DOHH2 (cell line): ENCODE measurements around the gene ICOS.

ENCODE experiments used
- H3F3A ChIP-seq: fragments of 200-600 bp; sonication (generic), shearing (Covaris generic); 2 replicates; pipeline ENCODE4 v1.6.0; 2016; ENCODE audit warnings: antibody characterized with exemption, mild to moderate bottlenecking; ENCODE audit not compliant: control insufficient read depth, insufficient read depth
- H3K27ac ChIP-seq: fragments of 200-600 bp; sonication (generic); 2 replicates; pipeline ENCODE4 v1.5.1; 2014; ENCODE audit warnings: low read depth, mild to moderate bottlenecking, low read length, moderate library complexity
- H3K27me3 ChIP-seq: fragments of 200-600 bp; sonication (generic); 2 replicates; pipeline ENCODE4 v1.6.1; 2014; ENCODE audit warnings: mild to moderate bottlenecking, low read length, mixed read lengths; ENCODE audit not compliant: control insufficient read depth
- H3K36me3 ChIP-seq: fragments of 200-600 bp; sonication (generic); 2 replicates; pipeline ENCODE4 v1.6.1; 2014; ENCODE audit warnings: mild to moderate bottlenecking, low read length, moderate library complexity, mixed read lengths; ENCODE audit not compliant: control insufficient read depth
- H3K4me1 ChIP-seq: fragments of 200-600 bp; sonication (generic); 2 replicates; pipeline ENCODE4 v1.6.1; 2014; ENCODE audit warnings: mild to moderate bottlenecking, low read length, mixed read lengths; ENCODE audit not compliant: control insufficient read depth
- H3K4me2 ChIP-seq: fragments of 200-600 bp; sonication (generic); 2 replicates; pipeline ENCODE4 v1.6.0; 2014; ENCODE audit warnings: mild to moderate bottlenecking, low read length, moderate library complexity
- H3K4me3 ChIP-seq: fragments of 200-600 bp; sonication (generic); 2 replicates; pipeline ENCODE4 v1.5.1; 2014; ENCODE audit warnings: mild to moderate bottlenecking, low read length, mixed read lengths
- H3K79me2 ChIP-seq: fragments of 200-600 bp; sonication (generic); 2 replicates; pipeline ENCODE4 v1.6.1; 2014; ENCODE audit warnings: mild to moderate bottlenecking, low read length, mixed read lengths; ENCODE audit not compliant: control insufficient read depth
- H3K9me2 ChIP-seq: fragments of 200-600 bp; sonication (generic); replicated peaks from 2 replicates; pipeline ENCODE4 v1.6.1; 2014; ENCODE audit warnings: mild to moderate bottlenecking, low read length, mixed read lengths; ENCODE audit not compliant: control insufficient read depth
- H3K9me3 ChIP-seq: fragments of 200-600 bp; sonication (generic); 2 replicates; pipeline ENCODE4 v1.6.1; 2014; ENCODE audit warnings: antibody characterized with exemption, low read length, mixed read lengths; ENCODE audit not compliant: control insufficient read depth, insufficient read depth
- H4K20me1 ChIP-seq: fragments of 200-600 bp; sonication (generic); 2 replicates; pipeline ENCODE4 v1.6.0; 2014; ENCODE audit warnings: low read depth, mild to moderate bottlenecking, antibody characterized with exemption, low read length, moderate library complexity; ENCODE audit not compliant: control insufficient read depth, insufficient read depth
- EZH2phosphoT487 ChIP-seq: fragments of 200-600 bp; sonication (generic); IDR thresholded peaks from 2 replicates; pipeline ENCODE4 v1.6.1; 2017; ENCODE audit warnings: borderline replicate concordance, mild to moderate bottlenecking, antibody characterized with exemption, low read length, moderate library complexity, mixed read lengths
- TF ChIP-seq, protein P1 (sequence below): fragments of 200-600 bp; sonication (generic); IDR thresholded peaks from one replicate; pipeline ENCODE4 v1.5.1; 2014; ENCODE audit warnings: antibody characterized with exemption, mild to moderate bottlenecking, low read depth, low read length; ENCODE audit not compliant: poor library complexity, severe bottlenecking

Gene ICOS

GRCh38 chr2:203997980-203998809, 61.6 kb downstream of the ICOS start:
- Histone ChIP-seq H3F3A (no peaks in the 10 kb centered on the region), H3K4me2 (no peak overlapping the region), H3K36me3 (no peaks in the 10 kb centered on the region), H3K9me3 (no peaks in the 10 kb centered on the region), H3K27me3 (peaks cover 6% of the 10 kb centered on the region; the same call in 1 of the 2 replicates), H3K9me2 (no peaks in the 10 kb centered on the region), H3K79me2 (no peaks in the 10 kb centered on the region), H3K4me3 (no peak overlapping the region), H3K27ac (no peak overlapping the region), H3K4me1 (no peaks in the 10 kb centered on the region), H4K20me1 (no peaks in the 10 kb centered on the region)
- no peak for TF ChIP-seq EZH2phosphoT487
- TF ChIP-seq, protein P1, sequence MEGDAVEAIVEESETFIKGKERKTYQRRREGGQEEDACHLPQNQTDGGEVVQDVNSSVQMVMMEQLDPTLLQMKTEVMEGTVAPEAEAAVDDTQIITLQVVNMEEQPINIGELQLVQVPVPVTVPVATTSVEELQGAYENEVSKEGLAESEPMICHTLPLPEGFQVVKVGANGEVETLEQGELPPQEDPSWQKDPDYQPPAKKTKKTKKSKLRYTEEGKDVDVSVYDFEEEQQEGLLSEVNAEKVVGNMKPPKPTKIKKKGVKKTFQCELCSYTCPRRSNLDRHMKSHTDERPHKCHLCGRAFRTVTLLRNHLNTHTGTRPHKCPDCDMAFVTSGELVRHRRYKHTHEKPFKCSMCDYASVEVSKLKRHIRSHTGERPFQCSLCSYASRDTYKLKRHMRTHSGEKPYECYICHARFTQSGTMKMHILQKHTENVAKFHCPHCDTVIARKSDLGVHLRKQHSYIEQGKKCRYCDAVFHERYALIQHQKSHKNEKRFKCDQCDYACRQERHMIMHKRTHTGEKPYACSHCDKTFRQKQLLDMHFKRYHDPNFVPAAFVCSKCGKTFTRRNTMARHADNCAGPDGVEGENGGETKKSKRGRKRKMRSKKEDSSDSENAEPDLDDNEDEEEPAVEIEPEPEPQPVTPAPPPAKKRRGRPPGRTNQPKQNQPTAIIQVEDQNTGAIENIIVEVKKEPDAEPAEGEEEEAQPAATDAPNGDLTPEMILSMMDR, result no peak

GRCh38 chr2:203999835-204000234, 63.3 kb downstream of the ICOS start:
- Histone ChIP-seq H3K4me2 (no peak overlapping the region), H4K20me1 (no peaks in the 10 kb centered on the region), H3K27me3 (peaks cover 6% of the 10 kb centered on the region; the same call in 1 of the 2 replicates), H3K4me1 (no peaks in the 10 kb centered on the region), H3K27ac (no peak overlapping the region), H3K36me3 (no peaks in the 10 kb centered on the region), H3K9me2 (no peaks in the 10 kb centered on the region), H3K4me3 (no peak overlapping the region), H3F3A (no peaks in the 10 kb centered on the region), H3K9me3 (no peaks in the 10 kb centered on the region), H3K79me2 (no peaks in the 10 kb centered on the region)
- no peak for TF ChIP-seq EZH2phosphoT487
- TF ChIP-seq, protein P1, result no peak

DNA sequence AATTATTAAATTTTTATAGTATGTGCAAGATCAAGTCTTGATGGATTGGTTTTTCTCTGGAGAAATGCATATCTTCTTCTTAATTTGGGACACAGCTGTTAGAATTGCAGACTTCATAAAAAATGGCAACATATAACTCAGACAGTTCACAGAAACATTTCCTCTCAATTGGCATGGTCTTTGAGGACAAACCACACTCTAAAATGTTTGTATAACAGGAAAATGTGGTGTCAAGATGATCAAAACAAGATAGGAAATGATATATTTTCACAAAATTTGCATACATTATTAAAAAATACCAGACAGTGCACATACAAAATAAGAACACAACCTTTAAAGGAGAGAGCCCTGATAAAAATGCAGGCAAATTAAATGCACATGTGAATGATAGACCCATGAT, 63.9 kb downstream of the ICOS start:
- no peaks in the 10 kb centered on the region for H3K4me1 ChIP-seq
- H4K20me1 ChIP-seq, result no peaks in the 10 kb centered on the region
- H3K4me3 ChIP-seq, result no peak overlapping the region
- no peaks in the 10 kb centered on the region for H3K9me3 ChIP-seq
- no peaks in the 10 kb centered on the region for H3K36me3 ChIP-seq
- no peak overlapping the region for H3K4me2 ChIP-seq
- no peaks in the 10 kb centered on the region for H3K79me2 ChIP-seq
- H3K27me3 ChIP-seq, result peaks cover 6% of the 10 kb centered on the region; the same call in 1 of the 2 replicates
- no peak overlapping the region for H3K27ac ChIP-seq
- TF ChIP-seq EZH2phosphoT487, result no peak
- TF ChIP-seq, protein P1, result no peak
- H3F3A ChIP-seq, result no peaks in the 10 kb centered on the region
- H3K9me2 ChIP-seq, result no peaks in the 10 kb centered on the region
